Muscle of back (tissue), 11 donors: ENCODE data around the gene RNF141. TPM values are rescaled to one million over a fixed set of nuclear protein-coding genes. Genes with fewer than 3 reads are reported as not detected.

Source experiments
- DNase-seq, 3 donors: peaks; one replicate each; pipeline versions ENCODE4 v3.0.0 to v3.0.0-alpha.2; 2013
- polyA plus RNA-seq, 10 donors: library from polyadenylated mRNA; unstranded; fragments of 120-200 nt; gene quantifications; one replicate each; pipeline ENCODE4 v1.2.1, GENCODE V29; 2013; ENCODE audit not compliant: insufficient read length in 10 of 10

RNF141 gene
- polyA plus RNA-seq, 10 donors = 17.2 to 27.4 (median 22.3) TPM

GRCh38 chr11:10484461-10485180, 56.4 kb downstream of the RNF141 start:
- DNase-seq = no peak

GRCh38 chr11:10483584-10483983, 57.4 kb downstream of the RNF141 start:
- DNase-seq = no peak

- no peak for DNase-seq
These were observed 57.8 kb downstream of the RNF141 start for GRCh38 chr11:10483174-10483573.

GRCh38 chr11:10481560-10482349, 59.2 kb downstream of the RNF141 start:
- no peak for DNase-seq

GRCh38 chr11:10480760-10481159, 60.2 kb downstream of the RNF141 start:
- DNase-seq = no peak

- no peak for DNase-seq
These were observed 61.0 kb downstream of the RNF141 start for GRCh38 chr11:10480026-10480425.

GRCh38 chr11:10478574-10479550, 62.1 kb downstream of the RNF141 start:
- DNase-seq = no peak

- no peak for DNase-seq
These were observed 62.9 kb downstream of the RNF141 start for GRCh38 chr11:10478066-10478465.

- DNase-seq = no peak
These were observed 63.3 kb downstream of the RNF141 start for GRCh38 chr11:10477690-10478046.

- DNase-seq = no peak
These were observed 63.9 kb downstream of the RNF141 start for GRCh38 chr11:10476927-10477689.

- DNase-seq = no peak
These were observed 64.6 kb downstream of the RNF141 start for GRCh38 chr11:10476342-10476741.

GRCh38 chr11:10474551-10474950, 66.4 kb downstream of the RNF141 start:
- no peak for DNase-seq

- no peak for DNase-seq
These were observed 67.6 kb downstream of the RNF141 start for GRCh38 chr11:10473371-10473770.

- DNase-seq = no peak
These were observed 78.2 kb downstream of the RNF141 start for GRCh38 chr11:10462746-10463300.

Other genes with a start within 250 kb of the RNF141 start
- gene SBF2, start 247.0 kb downstream of the RNF141 start, polyA plus RNA-seq = 10 to 100 TPM; 16.7 to 35.0 (median 23.7) TPM
- gene ADM, start 236.1 kb downstream of the RNF141 start, polyA plus RNA-seq = 10 to 100 TPM in 5 of 10 donors, 1 to 10 TPM in 5; 7.7 to 19.4 (median 9.8) TPM
- gene AMPD3, start 85.9 kb downstream of the RNF141 start, polyA plus RNA-seq = 1 to 10 TPM; 3.1 to 4.9 (median 3.9) TPM
- gene LYVE1, start 27.5 kb upstream of the RNF141 start, polyA plus RNA-seq = 100 to 1,000 TPM in 2 of 10 donors, 10 to 100 TPM in 8; 66.5 to 111 (median 87.8) TPM
- 1 to 10 TPM; 3.1 to 6.9 (median 3.9) TPM for gene IRAG1, start 152.6 kb upstream of the RNF141 start, polyA plus RNA-seq
- gene CTR9, start 210.1 kb upstream of the RNF141 start, polyA plus RNA-seq = 10 to 100 TPM; 25.0 to 35.8 (median 31.8) TPM